Measurements from ENCODE around the gene SMG5. TPM values are rescaled to one million over a fixed set of nuclear protein-coding genes. Genes with fewer than 3 reads are reported as not detected.

SMG5 gene
- total and polyA plus RNA-seq, 8 donors, result 15.9 to 42.8 (median 26.4) TPM

- Histone ChIP-seq H3K27ac (no peak within 1 kb of the TSS), H3K9me3 (no peaks in the 10 kb centered on the region), H3K36me3 (no peaks in the 10 kb centered on the region), H3K4me3 (no peak within 1 kb of the TSS), H3K27me3 (no peaks in the 10 kb centered on the region), H3K4me1 (no peaks in the 10 kb centered on the region)
- 85 to 87% methylated on average over 19 of the region's 19 CpGs for WGBS, 2 donors
- DNase-seq, result no peak
- no peak for TF ChIP-seq CTCF (IDR thresholded peaks at IDR 0.05)
- FAIRE-seq, result no peak
- intact Hi-C loops (cut with DNase I), result no loop called here
- ATAC-seq, result no peak
These were observed 16.3 kb upstream of the SMG5 start, which contains the start of gene VHLL for GRCh38 chr1:156298852-156299357. TSS of gene VHLL (minus strand) at chr1:156299307. CDS start at chr1:156299189, 118 bp downstream.

GRCh38 chr1:156295391-156295947 lies 12.8 kb upstream of the SMG5 start, which contains the start of gene GLMP:
TSS of gene GLMP (minus strand) at chr1:156295679. CDS start at chr1:156295645, 34 bp downstream.
- intact Hi-C loops (cut with DNase I), result no loop called here
- DNase-seq (peak; percentile 51 to 81 (median 71)), FAIRE-seq (peak; percentile 69), ATAC-seq (peak; percentile 46 to 80 (median 68))
- H3K27me3 ChIP-seq, result no peaks in the 10 kb centered on the region
- TF ChIP-seq CTCF (IDR thresholded peaks at IDR 0.05), result no peak
- peak within 1 kb of the TSS; percentile 51 to 81 (median 71) for H3K4me3 ChIP-seq
- peaks cover 0 to 4% (median 3%) of the 10 kb centered on the region in 3 donors for H3K4me1 ChIP-seq
- 0 to 1% methylated on average over 17 of the region's 17 CpGs for WGBS, 2 donors
- H3K36me3 ChIP-seq, result no peaks in the 10 kb centered on the region
- no peaks in the 10 kb centered on the region for H3K9me3 ChIP-seq
- H3K27ac ChIP-seq, result peak within 1 kb of the TSS in 1 of 4 donors; percentile 4

- FAIRE-seq (no peak), DNase-seq (peak in 1 of 6 donors; percentile 60), ATAC-seq (no peak)
- peaks cover 0 to 4% (median 3%) of the 10 kb centered on the region in 3 donors for H3K4me1 ChIP-seq
- intact Hi-C loops (cut with DNase I), result no loop called here
- no peaks in the 10 kb centered on the region for H3K27me3 ChIP-seq
- no peak overlapping the region for H3K27ac ChIP-seq
- no peak overlapping the region for H3K4me3 ChIP-seq
- H3K36me3 ChIP-seq, result no peaks in the 10 kb centered on the region
- H3K9me3 ChIP-seq, result no peaks in the 10 kb centered on the region
- WGBS, 2 donors, result 85 to 89% methylated on average over 9 of the region's 9 CpGs
- TF ChIP-seq CTCF (IDR thresholded peaks at IDR 0.05), result no peak
These were observed 11.3 kb upstream of the SMG5 start for GRCh38 chr1:156293895-156294294.

- Histone ChIP-seq H3K36me3 (no peaks in the 10 kb centered on the region), H3K27ac (no peak overlapping the region), H3K4me1 (peaks cover 0 to 4% (median 3%) of the 10 kb centered on the region in 3 donors), H3K27me3 (no peaks in the 10 kb centered on the region), H3K4me3 (no peak overlapping the region), H3K9me3 (no peaks in the 10 kb centered on the region)
- no peak for ATAC-seq
- intact Hi-C loops (cut with DNase I), result no loop called here
- no peak for FAIRE-seq
- no peak for TF ChIP-seq CTCF (IDR thresholded peaks at IDR 0.05)
- 84 to 91% methylated on average over 8 of the region's 8 CpGs for WGBS, 2 donors
- DNase-seq, result no peak
These were observed 10.4 kb upstream of the SMG5 start for GRCh38 chr1:156293098-156293434.
